Measurements from ENCODE around the gene CDC123.
"Not testable (repeated sequence)": the region's sequence is repeated elsewhere in the genome, so short reads cannot be mapped to it uniquely, and the experiment has no call there.

CDC123 gene

GRCh38 chr10:12191715-12192114 is 4.3 kb upstream of the CDC123 start:
- DNase-seq = no peak

GRCh38 chr10:12193193-12193592 is 2.8 kb upstream of the CDC123 start:
- DNase-seq = no peak

GRCh38 chr10:12194752-12195271 is 1.2 kb upstream of the CDC123 start:
- DNase-seq = no peak

- no peak for DNase-seq
Observed at GRCh38 chr10:12195281-12195602, 746 bp upstream of the CDC123 start.

- no peak for DNase-seq
Observed at GRCh38 chr10:12196531-12197211, 683 bp downstream of the CDC123 start.

- DNase-seq = no peak
Observed at GRCh38 chr10:12198156-12198555, 2.2 kb downstream of the CDC123 start.

- DNase-seq = no peak
Observed at GRCh38 chr10:12200850-12201249, 4.9 kb downstream of the CDC123 start.

GRCh38 chr10:12201543-12201942 is 5.6 kb downstream of the CDC123 start:
- no peak for DNase-seq

- DNase-seq = no peak
Observed at GRCh38 chr10:12202226-12202625, 6.2 kb downstream of the CDC123 start.

GRCh38 chr10:12205082-12205481 is 9.1 kb downstream of the CDC123 start:
- DNase-seq = no peak

- DNase-seq = no peak
Observed at GRCh38 chr10:12207114-12207513, 11.1 kb downstream of the CDC123 start.

GRCh38 chr10:12208460-12208859 is 12.5 kb downstream of the CDC123 start:
- no peak for DNase-seq

GRCh38 chr10:12212454-12212853 is 16.5 kb downstream of the CDC123 start:
- no peak for DNase-seq

- DNase-seq = no peak
Observed at GRCh38 chr10:12213621-12214020, 17.6 kb downstream of the CDC123 start.

GRCh38 chr10:12214093-12214492 is 18.1 kb downstream of the CDC123 start:
- no peak for DNase-seq

GRCh38 chr10:12214763-12215218 is 18.8 kb downstream of the CDC123 start:
- DNase-seq = no peak

- DNase-seq = no peak
Observed at GRCh38 chr10:12218991-12219390, 23.0 kb downstream of the CDC123 start.

- DNase-seq = no peak
Observed at GRCh38 chr10:12221323-12222298, 25.6 kb downstream of the CDC123 start.

- DNase-seq = no peak
Observed at GRCh38 chr10:12225444-12225843, 29.5 kb downstream of the CDC123 start.

- not testable (repeated sequence) for DNase-seq
Observed at GRCh38 chr10:12226438-12226837, 30.4 kb downstream of the CDC123 start.

GRCh38 chr10:12228851-12229250 is 32.9 kb downstream of the CDC123 start:
- DNase-seq = no peak

GRCh38 chr10:12234687-12235086 is 38.7 kb downstream of the CDC123 start:
- not testable (repeated sequence) for DNase-seq

GRCh38 chr10:12235116-12235694 is 39.2 kb downstream of the CDC123 start:
- DNase-seq = no peak

- no peak for DNase-seq
Observed at GRCh38 chr10:12235796-12236195, 39.8 kb downstream of the CDC123 start.
